GM12878 (cell line): ENCODE measurements around the gene KLHL18. TPM values are rescaled to one million over a fixed set of nuclear protein-coding genes. Genes with fewer than 3 reads are reported as not detected.

Experiments
- CTCF ChIP-seq, 3 experiments: IDR thresholded peaks in 2 of 3; conservative IDR thresholded peaks in 1 of 3; 2 replicates each; pipeline ENCODE4 v1.5.1; 2011; ENCODE audit warnings: low read depth in 3 of 3, low read length in 3 of 3, mild to moderate bottlenecking in 3 of 3, control low read depth in 2 of 3, moderate library complexity in 2 of 3, inconsistent platforms in 1 of 3, mixed read lengths in 1 of 3; ENCODE audit not compliant: control insufficient read depth in 2 of 3, insufficient read depth in 1 of 3; ENCODE audit errors: extremely low read depth in 1 of 3
- EP300 ChIP-seq, 2 experiments: fragments of 150-350 bp in 1 of 2; IDR thresholded peaks; 2 replicates each; pipeline ENCODE4 v1.6.1; 2011 to 2012; ENCODE audit warnings: low read depth in 2 of 2, low read length in 2 of 2, borderline replicate concordance in 1 of 2, improper control_type of control experiment in 1 of 2, inconsistent platforms in 1 of 2; ENCODE audit not compliant: control insufficient read depth in 1 of 2
- KAT2A ChIP-seq: conservative IDR thresholded peaks from 2 replicates; pipeline ENCODE4 v1.6.1; 2011; ENCODE audit warnings: low read depth, low read length; ENCODE audit not compliant: control insufficient read depth
- MLLT1 ChIP-seq: fragments of 450-650 bp; IDR thresholded peaks from 2 replicates; pipeline ENCODE4 v1.6.1; 2016; ENCODE audit warnings: mild to moderate bottlenecking
- PKNOX1 ChIP-seq: fragments of 450-650 bp; IDR thresholded peaks from 2 replicates; pipeline ENCODE4 v1.6.1; 2016; ENCODE audit warnings: mild to moderate bottlenecking
- RAD51 ChIP-seq: fragments of 450-650 bp; IDR thresholded peaks from 2 replicates; pipeline ENCODE4 v1.6.1; 2016; ENCODE audit warnings: moderate library complexity, mild to moderate bottlenecking, inconsistent platforms
- ZBTB11 ChIP-seq: fragments of 450-650 bp; formaldehyde crosslinking; IDR thresholded peaks from 2 replicates; pipeline ENCODE4 v1.5.0; 2022; ENCODE audit warnings: mild to moderate bottlenecking, missing genetic modification characterization
- ZNF622 ChIP-seq: fragments of 450-650 bp; IDR thresholded peaks from 2 replicates; pipeline ENCODE4 v1.6.1; 2017; ENCODE audit warnings: mild to moderate bottlenecking, inconsistent platforms
- ZNF687 ChIP-seq: fragments of 450-650 bp; IDR thresholded peaks from 2 replicates; pipeline ENCODE4 v1.6.1; 2017; ENCODE audit warnings: mild to moderate bottlenecking, moderate library complexity
- polyA plus RNA-seq, 11 experiments: library from polyadenylated mRNA; depleted of rRNA in 4 of 11; unstranded in 6 of 11; stranded (reverse) in 5 of 11; fragments of >200 nt; fragmentation: Nextera tagmentation in 4 of 11; fragmentation: Illumina TruSeq in 1 of 11; extraction: Ambion mirVana in 4 of 11; extraction: Trizol in 1 of 11; gene quantifications; 1 replicate in 1 of 11; 2 replicates in 10 of 11; pipeline versions ENCODE4 v1.2.1 to v1.2.3, GENCODE V29; 2011 to 2016; ENCODE audit warnings: inconsistent platforms in 2 of 11, missing spikeins in 2 of 11, low read depth in 1 of 11
- total RNA-seq, 4 experiments: library from RNA; depleted of rRNA in 3 of 4; stranded (reverse); fragments of >200 nt in 3 of 4; fragmentation: Illumina TruSeq in 1 of 4; extraction: Trizol in 1 of 4; gene quantifications; 2 replicates each; pipeline versions ENCODE4 v1.2.1 to v1.2.3, GENCODE V29; 2013 to 2021

The KLHL18 gene
- total and polyA plus RNA-seq, 10 of the 15 experiments (the other 5 are each of a cell fraction or from before 2014, with no cell fraction given), result 24.0 to 69.8 (median 51.7) TPM

- no peak for TF ChIP-seq CTCF (IDR thresholded peaks at IDR 0.05 in 2 of 3, conservative IDR thresholded peaks at IDR 0.05 in 1 of 3; ENCODE audit: control insufficient read depth in 2 of 3, extremely low read depth in 1 of 3, insufficient read depth in 1 of 3, low read depth in 3 of 3, low read length in 3 of 3)
- TF ChIP-seq MLLT1, result no peak
- no peak for TF ChIP-seq ZNF622
- TF ChIP-seq KAT2A, result no peak
- TF ChIP-seq RAD51, result no peak
- TF ChIP-seq ZBTB11 (CRISPR knock-in tag), result no peak
- TF ChIP-seq ZNF687, result no peak
- no peak for TF ChIP-seq PKNOX1
- no peak for TF ChIP-seq EP300 (IDR thresholded peaks at IDR 0.05; ENCODE audit: borderline replicate concordance in 1 of 2, control insufficient read depth in 1 of 2, low read depth in 2 of 2, low read length in 2 of 2)
Measured at GRCh38 chr3:47267490-47267824, 15.3 kb upstream of the KLHL18 start (continued).
